Adipocyte (in vitro differentiated cells): Measurements from ENCODE around the gene RFTN1.

Experiments
- DNase-seq: peaks from one replicate; pipeline ENCODE4 v3.0.0-alpha.2; 2015; ENCODE audit warnings: low read depth
- H3K27me3 ChIP-seq: replicated peaks from 2 replicates; pipeline ENCODE4 v1.7.0; 2013; ENCODE audit warnings: mild to moderate bottlenecking, low read length, moderate library complexity; ENCODE audit not compliant: control insufficient read depth, insufficient read depth
- H3K36me3 ChIP-seq: 2 replicates; pipeline ENCODE4 v1.7.0; 2013; ENCODE audit warnings: low read length, mild to moderate bottlenecking, moderate library complexity; ENCODE audit not compliant: control insufficient read depth, insufficient read depth, severe bottlenecking
- H3K4me1 ChIP-seq: 2 replicates; pipeline ENCODE4 v1.7.0; 2013; ENCODE audit warnings: mild to moderate bottlenecking, low read length, moderate library complexity; ENCODE audit not compliant: control insufficient read depth, insufficient read depth
- H3K4me3 ChIP-seq: 2 replicates; pipeline ENCODE4 v1.7.0; 2013; ENCODE audit warnings: mild to moderate bottlenecking, low read length, moderate library complexity
- H3K9ac ChIP-seq: 2 replicates; pipeline ENCODE4 v1.7.0; 2013; ENCODE audit warnings: mild to moderate bottlenecking, low read length, moderate library complexity
- H3K9me3 ChIP-seq: 2 replicates; pipeline ENCODE4 v1.7.0; 2013; ENCODE audit warnings: mild to moderate bottlenecking, low read length, moderate library complexity; ENCODE audit not compliant: control insufficient read depth

Gene RFTN1

DNA sequence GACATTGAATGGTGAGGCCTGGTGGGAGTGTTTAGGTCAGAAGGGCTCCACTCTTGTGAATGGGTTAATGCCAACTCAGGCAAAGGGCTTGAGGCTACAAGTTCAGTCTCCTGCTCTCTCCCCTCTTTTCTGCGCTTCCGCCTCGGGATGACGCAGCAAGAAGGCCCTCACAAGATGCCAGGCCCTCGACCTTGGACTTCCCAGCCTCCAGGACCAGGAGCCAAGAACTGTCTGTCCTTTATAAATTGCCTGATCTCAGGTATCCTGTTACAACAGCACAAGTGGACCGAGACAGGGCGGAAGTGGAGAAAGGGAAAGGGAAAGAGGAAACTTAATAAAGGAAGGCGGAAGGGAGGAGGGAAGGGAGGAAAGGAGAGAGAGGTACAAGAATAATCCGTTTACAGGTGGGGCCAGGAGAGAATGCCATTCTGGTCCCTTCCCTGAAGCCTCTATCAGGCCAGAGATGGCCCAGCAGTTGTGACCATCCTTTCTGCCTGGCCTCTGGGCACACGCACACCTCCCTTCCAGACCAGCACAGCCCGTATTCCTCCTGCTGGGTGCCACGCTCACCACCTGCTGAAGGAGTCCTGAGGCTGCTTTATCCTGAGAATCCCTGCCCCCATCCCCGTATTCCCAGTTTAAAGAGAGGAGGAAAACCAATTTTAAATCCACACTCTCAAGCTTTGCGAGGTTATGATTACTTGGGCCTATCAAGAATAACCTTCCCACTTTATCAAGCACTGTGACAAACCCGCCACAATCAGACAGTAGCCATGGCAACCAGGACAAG, 184.3 kb downstream of the RFTN1 start:
- no peak for DNase-seq
- Histone ChIP-seq H3K4me3 (no peak overlapping the region), H3K36me3 (peaks cover 24% of the 10 kb centered on the region)

DNA sequence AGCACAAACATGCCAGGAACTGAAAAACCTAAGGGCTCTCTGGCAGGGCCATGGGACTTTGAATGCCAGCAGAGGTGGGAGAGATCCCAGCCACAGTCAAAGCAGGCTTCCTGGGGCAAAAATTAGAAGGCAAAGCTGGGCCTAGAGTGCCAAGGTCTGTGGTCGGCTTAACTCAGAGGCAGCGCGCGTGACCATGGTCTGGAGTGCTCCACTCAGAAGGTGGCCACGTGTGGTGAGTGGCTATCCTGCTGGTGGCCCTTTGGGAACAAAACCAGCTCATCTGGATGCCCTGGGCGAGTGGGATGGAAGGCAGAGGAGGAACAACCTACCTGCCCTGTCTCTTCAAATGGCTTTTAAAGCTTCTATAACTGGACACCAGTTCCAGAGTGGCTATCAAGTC, 185.4 kb downstream of the RFTN1 start:
- Histone ChIP-seq H3K36me3 (peaks cover 28% of the 10 kb centered on the region), H3K9me3 (peaks cover 12% of the 10 kb centered on the region), H3K4me3 (no peak overlapping the region), H3K27me3 (no peaks in the 10 kb centered on the region), H3K4me1 (peaks cover 10% of the 10 kb centered on the region), H3K9ac (no peak overlapping the region)
- no peak for DNase-seq

More for the DNA sequence above, 184.3 kb downstream of the RFTN1 start:
- Histone ChIP-seq H3K27me3 (no peaks in the 10 kb centered on the region), H3K4me1 (peaks cover 18% of the 10 kb centered on the region), H3K9me3 (peaks cover 12% of the 10 kb centered on the region), H3K9ac (no peak overlapping the region)

DNA sequence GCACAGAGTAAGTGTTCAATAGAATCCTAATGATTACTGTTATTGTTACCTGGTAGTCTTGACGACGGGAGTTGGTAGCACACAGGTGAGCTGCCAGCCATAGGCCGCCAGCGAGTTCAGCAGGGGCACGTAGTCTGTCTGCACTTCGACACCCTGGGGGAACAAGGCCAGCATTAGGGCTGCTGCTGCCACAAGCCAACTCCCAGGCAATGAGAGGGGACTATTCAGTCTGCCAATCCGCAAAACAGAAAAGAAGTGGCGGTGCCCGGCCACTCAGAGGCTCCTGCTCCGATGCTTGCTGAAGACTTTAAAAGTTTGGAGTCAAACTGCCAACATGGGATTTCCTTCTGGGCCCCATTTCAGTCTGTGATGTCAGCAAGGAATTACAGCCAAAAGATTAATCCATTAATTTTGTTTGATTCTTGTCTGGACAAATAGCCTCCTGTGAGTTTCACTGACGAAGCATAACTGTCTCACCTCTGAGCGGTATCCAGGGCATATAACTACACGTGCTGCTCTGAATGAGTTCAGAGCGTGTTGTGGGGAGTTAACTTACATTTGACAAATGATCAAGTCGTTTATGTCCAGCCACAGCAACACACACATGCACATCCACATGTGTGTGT, 186.7 kb downstream of the RFTN1 start:
- no peak overlapping the region for H3K4me3 ChIP-seq
- no peaks in the 10 kb centered on the region for H3K27me3 ChIP-seq
- peaks cover 41% of the 10 kb centered on the region for H3K36me3 ChIP-seq
- H3K9ac ChIP-seq, result no peak overlapping the region
- H3K9me3 ChIP-seq, result peaks cover 10% of the 10 kb centered on the region
- no peaks in the 10 kb centered on the region for H3K4me1 ChIP-seq
- DNase-seq, result no peak

DNA sequence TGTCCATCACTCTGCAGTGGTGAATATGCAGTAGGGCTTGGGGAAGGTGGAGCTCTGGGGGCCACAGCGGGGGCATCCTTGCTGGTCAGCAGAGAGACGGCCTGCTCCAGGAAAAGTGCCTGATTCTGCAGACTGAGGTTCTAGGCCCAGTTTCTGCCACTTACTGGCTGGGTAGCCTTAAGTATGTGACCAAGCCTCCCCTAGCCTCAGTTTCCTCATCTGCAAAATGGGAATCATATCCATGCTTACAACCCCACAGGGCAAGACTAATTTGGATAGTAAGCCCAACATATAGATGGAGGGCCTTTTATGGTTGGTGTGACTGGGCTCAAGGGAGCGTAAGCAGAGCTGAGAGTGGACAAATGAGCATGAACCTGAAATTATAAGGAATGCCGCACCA, 187.6 kb downstream of the RFTN1 start:
- no peak overlapping the region for H3K4me3 ChIP-seq
- no peak for DNase-seq
- no peaks in the 10 kb centered on the region for H3K9me3 ChIP-seq
- H3K36me3 ChIP-seq, result peaks cover 48% of the 10 kb centered on the region
- H3K27me3 ChIP-seq, result no peaks in the 10 kb centered on the region
- no peaks in the 10 kb centered on the region for H3K4me1 ChIP-seq
- no peak overlapping the region for H3K9ac ChIP-seq

DNA sequence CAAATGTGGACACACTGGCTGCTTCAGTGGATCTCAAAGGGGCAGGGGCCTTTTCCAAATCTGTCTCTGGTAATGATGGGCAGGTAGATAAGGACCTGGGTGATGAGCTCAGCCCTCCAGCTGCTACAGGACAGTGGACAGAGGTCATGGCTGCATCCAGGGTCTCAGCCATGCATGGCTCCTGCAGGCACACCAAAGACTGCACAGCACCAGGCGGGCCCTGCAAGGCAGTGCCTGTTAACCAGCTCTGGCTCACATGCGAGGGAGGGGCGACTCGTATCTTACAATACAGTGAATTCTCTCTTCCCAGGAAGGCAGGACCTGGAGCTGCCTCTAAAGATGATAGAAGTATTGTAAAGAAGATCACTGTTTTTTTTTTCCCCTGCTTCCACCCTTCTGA, 189.8 kb downstream of the RFTN1 start:
- no peak overlapping the region for H3K4me3 ChIP-seq
- no peak overlapping the region for H3K9ac ChIP-seq
- H3K4me1 ChIP-seq, result peaks cover 3% of the 10 kb centered on the region
- H3K9me3 ChIP-seq, result no peaks in the 10 kb centered on the region
- H3K27me3 ChIP-seq, result no peaks in the 10 kb centered on the region
- no peak for DNase-seq
- H3K36me3 ChIP-seq, result peaks cover 59% of the 10 kb centered on the region

DNA sequence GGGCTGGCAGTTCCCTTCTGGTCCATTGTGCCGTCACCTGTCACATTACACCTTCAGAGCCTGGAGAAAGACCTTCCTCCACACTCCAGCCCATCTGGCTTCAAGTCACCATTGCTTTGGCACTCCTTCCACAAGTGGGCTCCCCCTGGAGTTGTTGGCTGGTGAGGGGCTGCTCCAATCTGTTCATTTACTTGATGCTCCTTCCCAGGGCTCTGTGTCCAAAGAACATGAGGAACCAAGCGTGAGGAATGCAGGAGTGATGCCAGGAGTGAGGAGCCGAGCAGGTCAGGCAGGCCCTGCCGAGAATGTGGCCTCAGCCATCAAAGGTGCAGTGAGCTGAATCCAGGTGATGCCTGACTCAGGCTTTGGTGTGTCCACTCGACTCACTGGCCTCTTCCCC, 191.3 kb downstream of the RFTN1 start:
- Histone ChIP-seq H3K9ac (no peak overlapping the region), H3K27me3 (no peaks in the 10 kb centered on the region), H3K36me3 (peaks cover 59% of the 10 kb centered on the region), H3K9me3 (no peaks in the 10 kb centered on the region), H3K4me1 (peaks cover 15% of the 10 kb centered on the region), H3K4me3 (no peak overlapping the region)
- DNase-seq, result no peak

DNA sequence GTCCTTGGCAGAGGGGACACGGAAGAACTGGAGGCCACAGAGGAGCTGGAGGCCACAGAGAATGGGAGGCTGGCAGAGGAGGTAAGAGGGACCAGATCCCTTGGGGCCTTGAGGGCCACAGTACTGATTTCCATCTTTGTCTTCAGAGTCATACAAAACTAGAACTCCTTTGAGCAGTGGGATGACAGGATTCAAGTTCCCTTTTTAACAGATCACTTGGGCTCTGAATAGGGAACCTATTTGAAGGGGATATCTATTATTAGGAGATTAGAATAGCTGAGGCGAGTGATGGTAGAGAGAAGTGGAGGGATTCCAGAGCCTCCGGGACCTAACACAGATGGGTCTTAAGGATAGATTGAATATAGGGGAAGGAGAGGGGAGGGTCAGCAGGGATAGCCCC, 192.8 kb downstream of the RFTN1 start:
- no peaks in the 10 kb centered on the region for H3K9me3 ChIP-seq
- no peaks in the 10 kb centered on the region for H3K27me3 ChIP-seq
- no peak for DNase-seq
- no peak overlapping the region for H3K4me3 ChIP-seq
- peaks cover 21% of the 10 kb centered on the region for H3K4me1 ChIP-seq
- H3K36me3 ChIP-seq, result peaks cover 64% of the 10 kb centered on the region
- H3K9ac ChIP-seq, result no peak overlapping the region

DNA sequence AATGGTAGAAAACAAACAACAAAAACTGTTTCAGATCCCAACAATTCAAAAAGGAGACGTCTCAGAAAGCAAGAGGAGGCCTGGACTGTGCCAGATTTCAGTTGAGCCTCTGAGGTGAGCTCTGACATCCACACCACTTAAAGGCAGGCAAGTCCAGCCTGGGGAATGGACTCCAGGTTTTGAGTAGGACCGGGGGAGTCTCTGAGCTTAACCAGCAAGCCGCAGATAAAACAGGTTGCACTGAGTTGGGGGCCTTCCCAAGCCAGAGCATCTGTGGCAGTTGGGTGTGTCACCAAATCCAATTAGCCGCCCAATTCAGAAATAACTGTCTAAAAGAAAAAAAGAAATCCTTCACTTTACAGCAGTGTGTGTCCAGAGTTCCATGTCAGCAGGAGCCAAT, 193.8 kb downstream of the RFTN1 start:
- H3K4me1 ChIP-seq, result peaks cover 21% of the 10 kb centered on the region
- H3K27me3 ChIP-seq, result no peaks in the 10 kb centered on the region
- DNase-seq, result no peak
- H3K9me3 ChIP-seq, result no peaks in the 10 kb centered on the region
- no peak overlapping the region for H3K4me3 ChIP-seq
- peaks cover 64% of the 10 kb centered on the region for H3K36me3 ChIP-seq
- no peak overlapping the region for H3K9ac ChIP-seq

DNA sequence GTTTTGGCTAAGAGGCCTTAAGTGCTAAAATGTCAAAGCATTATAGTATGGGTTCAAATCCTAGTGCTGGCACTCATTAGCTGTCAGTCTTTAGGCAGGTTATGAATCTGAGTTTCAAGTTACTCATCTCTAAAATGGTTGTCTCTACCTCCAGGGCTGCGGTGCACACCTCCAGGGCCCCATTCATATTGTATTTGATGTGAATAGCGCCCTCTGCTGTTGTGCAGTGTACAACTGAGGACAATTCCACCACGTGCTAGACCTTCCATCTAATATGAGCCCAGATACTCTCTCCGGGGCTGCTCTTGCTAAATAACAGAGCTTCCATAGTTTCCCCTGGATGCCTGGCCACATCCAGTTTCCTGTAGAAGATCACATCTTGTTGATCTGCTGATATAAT, 194.2 kb downstream of the RFTN1 start:
- no peak for DNase-seq

DNA sequence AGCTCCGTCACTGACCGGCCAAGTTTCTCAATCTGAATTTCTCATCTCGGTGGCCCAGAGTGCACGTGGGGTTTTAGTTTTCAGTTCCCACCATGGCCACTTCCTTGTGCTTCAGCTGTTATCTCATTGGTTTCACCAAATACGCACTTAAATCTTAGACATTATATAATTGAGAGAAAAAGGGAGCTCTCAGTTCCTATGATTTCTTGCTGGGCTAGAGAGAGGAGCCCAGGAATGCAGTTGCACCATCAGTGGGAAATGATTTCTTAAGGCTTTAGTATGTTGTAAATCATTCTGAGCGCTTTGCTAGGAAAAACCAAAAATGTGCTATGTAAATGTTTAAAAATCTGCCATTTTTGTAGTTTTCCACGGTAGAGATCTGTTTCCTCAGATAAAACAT, 195.3 kb downstream of the RFTN1 start:
- Histone ChIP-seq H3K36me3 (peaks cover 75% of the 10 kb centered on the region), H3K9ac (no peak overlapping the region), H3K4me3 (no peak overlapping the region), H3K27me3 (no peaks in the 10 kb centered on the region), H3K4me1 (peaks cover 25% of the 10 kb centered on the region), H3K9me3 (no peaks in the 10 kb centered on the region)
- DNase-seq, result peak; percentile 77

More for the DNA sequence above, 194.2 kb downstream of the RFTN1 start:
- Histone ChIP-seq H3K36me3 (peaks cover 68% of the 10 kb centered on the region), H3K9me3 (no peaks in the 10 kb centered on the region), H3K4me3 (no peak overlapping the region), H3K27me3 (no peaks in the 10 kb centered on the region), H3K9ac (no peak overlapping the region), H3K4me1 (peaks cover 21% of the 10 kb centered on the region)

DNA sequence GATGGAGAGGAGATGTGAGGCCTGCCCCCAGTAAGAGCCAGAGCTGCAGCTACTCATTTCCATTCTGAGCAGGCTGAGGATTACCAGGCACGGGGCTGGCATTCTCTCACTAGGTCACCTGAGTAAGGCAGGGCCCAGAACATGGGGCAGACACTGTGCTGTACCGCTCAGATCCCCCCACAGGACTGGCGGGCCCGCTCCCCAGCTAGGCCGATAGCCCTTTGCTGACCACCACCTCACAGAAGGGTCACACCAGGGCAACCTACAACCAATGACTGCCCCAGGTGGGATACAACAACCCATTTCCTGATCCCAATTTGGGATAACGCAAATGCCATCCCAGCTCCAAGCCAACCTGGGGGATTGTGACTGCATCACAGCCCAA, 195.9 kb downstream of the RFTN1 start:
- Histone ChIP-seq H3K9me3 (no peaks in the 10 kb centered on the region), H3K36me3 (peaks cover 69% of the 10 kb centered on the region), H3K4me1 (peaks cover 27% of the 10 kb centered on the region), H3K27me3 (no peaks in the 10 kb centered on the region), H3K4me3 (no peak overlapping the region), H3K9ac (no peak overlapping the region)
- DNase-seq, result no peak
